HAP-1 (cell line): ENCODE measurements around the gene DOCK8.

Source experiments
- DNase-seq, 2 experiments: peaks; one replicate each; pipeline ENCODE4 v3.0.0-alpha.2; 2016 to 2020; ENCODE audit warnings: low spot score in 2 of 2
- H3K27me3 ChIP-seq: fragments of 250-450 bp; sonication (Bioruptor Pico); 2 replicates; pipeline ENCODE4 v1.5.1; 2020; ENCODE audit warnings: low read depth, mild to moderate bottlenecking, moderate library complexity
- H3K36me3 ChIP-seq: fragments of 250-450 bp; sonication (Bioruptor Pico); replicated peaks from 2 replicates; pipeline ENCODE4 v1.5.1; 2020; ENCODE audit warnings: mild to moderate bottlenecking
- H3K4me1 ChIP-seq: fragments of 250-450 bp; sonication (Bioruptor Pico); 2 replicates; pipeline ENCODE4 v1.5.1; 2020; ENCODE audit warnings: mild to moderate bottlenecking
- H3K4me3 ChIP-seq: fragments of 250-450 bp; sonication (Bioruptor Pico); 2 replicates; pipeline ENCODE4 v1.5.1; 2020; ENCODE audit warnings: mild to moderate bottlenecking, moderate library complexity
- H3K9me3 ChIP-seq: fragments of 250-450 bp; sonication (Bioruptor Pico); 2 replicates; pipeline ENCODE4 v1.5.1; 2020; ENCODE audit warnings: mild to moderate bottlenecking, moderate library complexity
- in situ Hi-C: fragments of 300-500 bp; cut with MboI; formaldehyde crosslinking; loops from 3 replicates; pipeline ENCODE4 v1.14.3; 2020; ENCODE audit warnings: low sequenced_read_pairs, inconsistent platforms, mixed read lengths

The DOCK8 gene

DNA sequence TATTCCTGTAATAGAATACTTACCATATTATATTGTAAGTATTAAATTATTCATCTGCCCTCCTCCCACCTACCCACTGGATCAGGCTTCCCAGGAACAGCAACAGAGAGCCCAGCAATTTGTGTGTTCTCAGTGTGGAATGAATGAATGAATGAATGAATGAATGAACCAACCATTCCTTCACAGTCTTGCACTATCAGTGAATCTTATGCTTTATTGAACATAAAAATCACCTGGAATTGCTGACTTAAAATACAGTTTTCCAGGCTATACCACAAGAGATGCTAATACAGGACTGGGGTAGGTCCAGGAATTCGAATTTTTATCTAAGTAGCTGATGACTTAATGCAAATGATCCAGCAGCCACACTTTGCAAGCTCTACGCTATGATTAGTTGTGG lies 51.6 kb downstream of the DOCK8 start:
- no peaks in the 10 kb centered on the region for H3K4me1 ChIP-seq
- peaks cover under 1% of the 10 kb centered on the region; the same call in 1 of the 2 replicates for H3K27me3 ChIP-seq
- in situ Hi-C loops: no loop called here

DNA sequence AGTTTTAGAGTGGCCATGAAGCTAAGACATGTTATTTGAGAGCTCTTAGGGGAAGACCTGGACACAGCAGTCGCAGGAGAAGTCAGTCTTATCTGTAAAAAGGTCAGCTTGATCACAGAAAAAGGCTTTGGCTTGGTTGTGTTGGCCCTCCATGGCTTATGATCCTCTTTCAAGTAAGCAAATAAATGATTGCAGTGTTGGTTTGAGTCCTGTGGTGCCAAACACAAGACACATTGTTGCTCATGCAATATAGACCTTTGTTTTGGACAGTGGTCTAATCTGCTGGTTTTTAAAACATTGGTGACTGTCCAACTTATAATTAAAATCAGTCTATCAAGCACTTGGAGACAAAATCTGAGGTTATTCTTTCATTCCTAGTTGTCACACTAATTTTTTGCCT lies 54.0 kb downstream of the DOCK8 start:
- Histone ChIP-seq H3K27me3 (no peaks in the 10 kb centered on the region), H3K9me3 (no peaks in the 10 kb centered on the region), H3K4me1 (no peaks in the 10 kb centered on the region), H3K36me3 (no peaks in the 10 kb centered on the region), H3K4me3 (no peak overlapping the region)
- DNase-seq: no peak
- in situ Hi-C loops: no loop called here

More for the DNA sequence above, 51.6 kb downstream of the DOCK8 start:
- no peak for DNase-seq
- Histone ChIP-seq H3K36me3 (no peaks in the 10 kb centered on the region), H3K4me3 (no peak overlapping the region), H3K9me3 (no peaks in the 10 kb centered on the region)

DNA sequence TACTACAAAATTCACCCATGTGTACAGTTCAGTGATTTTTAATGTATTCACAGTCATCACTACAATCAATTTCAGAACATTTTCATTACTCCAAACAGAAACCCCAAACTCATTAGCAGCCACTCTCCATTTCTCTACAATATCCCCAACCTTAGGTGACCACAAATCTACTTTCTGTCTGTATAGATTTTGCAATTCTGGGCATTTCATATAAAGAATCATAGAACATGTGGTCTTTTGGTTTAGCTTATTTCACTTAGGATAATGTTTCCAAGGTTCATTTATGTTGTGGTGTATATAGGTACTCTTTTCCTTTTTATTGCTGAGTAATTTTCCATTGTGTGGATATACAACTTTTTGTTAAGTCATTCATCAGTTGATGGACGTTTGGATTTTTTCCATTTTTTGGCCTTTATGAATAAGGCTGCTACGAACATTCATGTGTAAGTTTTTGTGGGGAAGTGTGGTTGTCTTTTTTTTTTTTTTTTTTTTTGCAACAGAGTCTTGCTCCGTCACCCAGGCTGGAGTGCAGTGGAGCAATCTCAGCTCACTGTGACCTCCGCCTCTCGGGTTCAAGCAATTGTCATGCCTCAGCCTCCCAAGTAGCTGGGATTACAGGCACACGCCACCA lies 54.5 kb downstream of the DOCK8 start:
- no peak overlapping the region for H3K4me3 ChIP-seq
- no peaks in the 10 kb centered on the region for H3K9me3 ChIP-seq
- H3K27me3 ChIP-seq: no peaks in the 10 kb centered on the region
- H3K36me3 ChIP-seq: no peaks in the 10 kb centered on the region
- in situ Hi-C loops: no loop called here
- no peak for DNase-seq
- no peaks in the 10 kb centered on the region for H3K4me1 ChIP-seq

DNA sequence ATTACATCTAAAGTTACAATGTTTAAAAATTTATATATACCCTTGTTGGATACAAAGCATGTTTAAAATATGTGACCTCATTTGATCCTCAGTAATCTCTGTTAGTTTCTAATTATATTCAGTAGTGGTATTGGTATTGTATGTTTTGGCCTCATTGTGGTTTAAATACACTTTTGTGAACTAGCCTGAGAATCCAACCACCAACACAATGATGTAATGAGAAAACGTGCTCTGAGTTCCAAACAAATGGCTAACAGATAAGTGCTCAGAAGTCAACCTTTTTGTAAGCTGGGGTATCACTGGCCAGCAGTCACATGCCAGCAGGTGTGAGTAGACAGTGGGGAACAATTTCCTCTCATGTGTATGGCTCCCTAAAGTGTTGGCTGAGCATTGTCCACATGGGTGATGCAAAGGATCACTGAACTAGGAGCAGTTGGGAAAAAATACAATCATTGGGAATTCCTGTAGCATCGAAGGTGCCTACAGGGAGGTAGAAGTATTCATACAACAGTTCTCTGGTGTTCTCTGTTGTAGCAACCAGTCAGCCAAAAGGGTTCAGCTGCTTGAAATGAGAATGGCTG lies 56.1 kb downstream of the DOCK8 start:
- DNase-seq: no peak
- Histone ChIP-seq H3K4me1 (no peaks in the 10 kb centered on the region), H3K9me3 (no peaks in the 10 kb centered on the region), H3K4me3 (no peak overlapping the region), H3K27me3 (no peaks in the 10 kb centered on the region), H3K36me3 (no peaks in the 10 kb centered on the region)
- in situ Hi-C loops: no loop called here

DNA sequence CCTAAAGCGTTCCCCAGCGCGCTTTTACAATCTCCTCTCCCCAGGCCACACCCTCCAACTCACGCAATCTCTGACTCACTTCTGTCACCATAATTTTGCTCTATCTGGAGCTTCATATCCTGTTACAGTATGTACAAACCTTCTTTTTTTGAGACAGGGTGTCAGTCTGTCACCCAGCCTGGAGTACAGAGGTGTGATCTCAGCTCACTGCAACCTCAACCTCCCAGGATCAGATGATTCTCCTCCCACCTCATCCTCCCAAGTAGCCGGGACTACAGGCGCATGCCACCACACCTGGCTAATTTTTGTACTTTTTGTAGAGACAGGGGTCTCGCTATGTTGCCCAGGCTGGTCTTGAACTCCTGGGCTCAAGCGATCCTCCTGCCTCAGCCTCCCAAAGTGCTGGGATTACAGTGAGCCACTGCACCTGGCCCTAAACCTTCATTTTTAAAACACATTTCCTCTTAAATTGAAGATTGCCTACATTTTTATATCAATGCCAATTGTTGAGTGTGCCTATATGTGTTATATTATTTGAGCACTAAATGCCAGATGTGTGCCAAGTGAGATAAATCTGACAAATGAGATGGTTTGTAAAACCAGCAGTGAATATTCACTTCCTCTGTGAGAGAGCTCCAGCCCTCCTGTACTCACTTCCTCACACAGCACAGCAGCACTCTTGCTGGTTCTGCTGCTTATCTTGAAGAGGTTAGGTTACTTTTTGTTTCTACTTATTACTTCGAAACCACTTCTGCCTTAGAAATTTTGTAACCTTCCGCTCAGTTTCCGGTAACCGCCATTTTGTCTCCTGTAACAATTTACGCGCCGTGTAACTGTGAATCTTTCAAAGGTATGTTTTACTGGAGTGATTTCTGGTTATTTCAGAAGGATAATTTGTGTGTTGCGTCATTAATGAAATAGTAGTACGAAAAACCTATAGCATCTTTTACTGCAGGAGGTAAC lies 57.9 kb downstream of the DOCK8 start:
- Histone ChIP-seq H3K36me3 (no peaks in the 10 kb centered on the region), H3K9me3 (no peaks in the 10 kb centered on the region), H3K27me3 (no peaks in the 10 kb centered on the region), H3K4me1 (no peaks in the 10 kb centered on the region), H3K4me3 (no peak overlapping the region)
- in situ Hi-C loops: no loop called here
- no peak for DNase-seq

DNA sequence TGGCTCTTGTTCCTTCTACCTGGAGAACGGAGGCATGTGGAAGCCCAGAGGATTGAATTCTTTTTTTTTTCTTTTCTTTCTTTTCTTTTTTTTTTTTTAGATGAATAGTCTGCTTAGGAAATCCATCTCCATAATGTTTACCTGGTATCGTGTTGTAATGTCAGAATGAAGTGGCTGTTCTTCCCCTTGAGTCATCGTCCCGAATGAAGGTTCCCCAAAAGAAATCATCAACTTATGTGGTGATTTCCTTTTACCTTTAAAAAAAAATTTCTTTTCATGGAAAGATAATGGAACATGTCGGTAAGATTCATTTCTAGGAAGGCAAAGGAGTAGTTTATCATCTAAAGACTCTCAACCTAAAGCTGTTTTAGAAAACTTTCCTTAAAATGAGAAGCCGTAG lies 59.7 kb downstream of the DOCK8 start:
- Histone ChIP-seq H3K4me1 (no peaks in the 10 kb centered on the region), H3K36me3 (no peaks in the 10 kb centered on the region), H3K9me3 (no peaks in the 10 kb centered on the region), H3K4me3 (no peak overlapping the region), H3K27me3 (no peaks in the 10 kb centered on the region)
- in situ Hi-C loops: no loop called here
- DNase-seq: no peak

DNA sequence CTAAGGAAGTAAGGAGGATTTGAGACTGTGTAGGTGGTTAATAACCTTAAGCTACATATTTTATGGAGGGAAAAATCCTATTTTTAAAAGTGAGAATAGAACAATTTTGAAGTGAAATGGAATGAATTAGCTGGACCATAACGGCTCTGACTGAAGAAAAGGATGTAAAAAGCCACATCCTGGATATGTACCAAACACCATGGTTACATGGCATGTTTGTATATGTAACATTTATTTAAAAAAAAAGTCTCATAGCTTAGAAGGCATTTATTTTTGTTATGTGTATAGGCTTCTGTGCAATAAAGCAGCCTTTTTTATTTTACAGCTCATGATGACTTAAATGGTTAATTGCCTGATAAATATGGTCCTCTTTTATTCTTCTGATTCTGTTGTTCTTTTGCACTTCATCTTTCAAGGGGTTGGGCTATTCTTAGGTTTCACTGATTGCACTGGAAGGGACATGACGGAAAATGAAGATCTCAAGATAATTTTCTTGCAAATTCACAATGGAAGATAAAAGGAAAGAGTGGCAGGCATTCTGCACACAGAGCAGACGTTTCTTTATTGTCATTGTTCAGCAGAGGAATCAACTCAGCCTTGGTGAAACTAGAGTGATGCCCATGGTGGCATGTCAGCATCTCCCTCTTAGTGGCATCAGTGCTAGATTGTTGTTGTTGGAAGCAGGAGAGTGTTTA lies 63.1 kb downstream of the DOCK8 start:
- Histone ChIP-seq H3K27me3 (no peaks in the 10 kb centered on the region), H3K4me3 (no peak overlapping the region), H3K4me1 (no peaks in the 10 kb centered on the region), H3K9me3 (no peaks in the 10 kb centered on the region), H3K36me3 (no peaks in the 10 kb centered on the region)
- in situ Hi-C loops: no loop called here
- no peak for DNase-seq

DNA sequence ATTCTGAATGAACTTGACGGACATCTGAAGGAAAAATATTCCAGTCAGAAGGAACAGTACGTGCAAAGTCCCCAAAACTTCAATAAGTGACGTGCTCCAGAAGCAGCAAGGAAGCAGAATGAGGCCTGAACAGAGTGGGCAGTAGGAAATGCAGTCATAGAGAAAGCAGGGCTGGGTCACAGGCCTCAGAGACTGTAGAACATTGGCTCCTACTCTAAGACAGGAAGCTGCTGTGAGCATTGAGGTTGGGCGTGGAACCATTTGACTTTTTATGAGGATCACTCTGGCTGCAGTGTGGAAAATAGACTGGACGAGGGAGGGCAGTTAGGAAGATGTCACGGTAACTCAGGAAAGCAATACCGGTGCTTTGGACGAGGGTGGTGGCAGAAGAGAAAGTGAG lies 64.0 kb downstream of the DOCK8 start:
- in situ Hi-C loops: no loop called here
- no peaks in the 10 kb centered on the region for H3K36me3 ChIP-seq
- no peak for DNase-seq
- H3K9me3 ChIP-seq: no peaks in the 10 kb centered on the region
- no peaks in the 10 kb centered on the region for H3K27me3 ChIP-seq
- H3K4me1 ChIP-seq: no peaks in the 10 kb centered on the region
- H3K4me3 ChIP-seq: no peak overlapping the region

DNA sequence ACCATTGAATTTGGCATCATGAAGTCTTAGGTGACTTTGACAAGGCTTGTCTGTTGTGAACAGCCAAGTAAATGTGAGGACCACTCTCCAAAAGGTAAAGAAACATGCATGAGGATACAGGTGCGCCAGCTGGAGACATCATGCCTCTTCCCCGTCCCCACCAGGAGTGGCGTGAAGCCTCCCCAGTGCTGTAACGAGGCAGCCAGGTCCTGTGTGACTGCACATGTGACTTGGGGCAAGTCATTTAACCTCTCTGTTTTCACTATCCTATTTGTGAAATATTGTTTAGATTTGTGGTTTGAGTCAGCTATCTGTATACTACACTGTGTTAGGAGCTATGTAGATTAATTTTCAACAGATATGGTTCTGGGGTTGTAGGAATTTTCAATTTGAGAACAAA lies 65.0 kb downstream of the DOCK8 start:
- H3K9me3 ChIP-seq: no peaks in the 10 kb centered on the region
- no peak for DNase-seq
- no peak overlapping the region for H3K4me3 ChIP-seq
- in situ Hi-C loops: no loop called here
- no peaks in the 10 kb centered on the region for H3K4me1 ChIP-seq
- H3K36me3 ChIP-seq: no peaks in the 10 kb centered on the region
- no peaks in the 10 kb centered on the region for H3K27me3 ChIP-seq

DNA sequence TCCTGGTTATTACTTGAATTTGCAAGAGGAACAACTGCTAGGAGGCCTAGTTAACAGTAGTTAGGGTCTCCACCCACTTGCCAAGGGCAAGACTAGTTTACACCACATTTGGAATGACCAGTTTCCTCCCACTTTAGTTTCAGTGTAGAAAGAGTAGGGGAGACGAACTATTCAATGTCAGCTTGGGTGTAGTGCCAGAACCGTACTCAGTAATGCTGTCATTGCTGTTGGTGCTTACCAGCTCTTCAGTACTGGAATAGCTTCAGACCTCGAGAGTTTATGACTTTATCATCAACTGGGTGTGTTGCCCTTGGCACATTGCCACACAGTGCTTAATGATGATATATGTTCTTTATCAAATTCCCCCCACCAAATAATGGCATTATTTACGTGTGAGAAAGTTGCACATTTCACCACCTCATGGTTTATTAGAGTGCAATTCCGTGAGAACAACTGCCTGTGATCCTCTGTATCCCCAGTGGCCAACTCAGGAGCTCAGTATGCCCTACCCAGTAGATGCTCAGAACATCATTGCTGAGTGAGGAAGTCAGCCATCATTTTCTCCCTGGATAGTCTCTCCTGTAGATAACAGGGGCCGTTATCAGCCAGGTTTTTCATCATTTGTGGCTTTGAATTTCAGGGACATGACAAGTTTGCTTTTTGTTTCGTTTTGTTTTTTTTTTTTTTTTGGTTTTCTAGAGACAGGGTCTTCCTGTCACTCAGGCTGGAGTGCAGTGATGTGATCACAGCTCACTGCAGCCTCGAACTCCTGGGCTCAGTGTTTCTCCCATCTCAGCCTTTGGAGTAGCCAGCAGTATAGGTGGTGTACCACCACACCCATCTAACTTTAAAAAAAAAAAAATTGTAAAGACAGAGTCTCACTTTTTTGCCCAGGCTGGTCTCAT lies 67.3 kb downstream of the DOCK8 start:
- Histone ChIP-seq H3K27me3 (no peaks in the 10 kb centered on the region), H3K4me3 (no peak overlapping the region), H3K4me1 (no peaks in the 10 kb centered on the region), H3K36me3 (no peaks in the 10 kb centered on the region), H3K9me3 (no peaks in the 10 kb centered on the region)
- in situ Hi-C loops: no loop called here
- DNase-seq: no peak

DNA sequence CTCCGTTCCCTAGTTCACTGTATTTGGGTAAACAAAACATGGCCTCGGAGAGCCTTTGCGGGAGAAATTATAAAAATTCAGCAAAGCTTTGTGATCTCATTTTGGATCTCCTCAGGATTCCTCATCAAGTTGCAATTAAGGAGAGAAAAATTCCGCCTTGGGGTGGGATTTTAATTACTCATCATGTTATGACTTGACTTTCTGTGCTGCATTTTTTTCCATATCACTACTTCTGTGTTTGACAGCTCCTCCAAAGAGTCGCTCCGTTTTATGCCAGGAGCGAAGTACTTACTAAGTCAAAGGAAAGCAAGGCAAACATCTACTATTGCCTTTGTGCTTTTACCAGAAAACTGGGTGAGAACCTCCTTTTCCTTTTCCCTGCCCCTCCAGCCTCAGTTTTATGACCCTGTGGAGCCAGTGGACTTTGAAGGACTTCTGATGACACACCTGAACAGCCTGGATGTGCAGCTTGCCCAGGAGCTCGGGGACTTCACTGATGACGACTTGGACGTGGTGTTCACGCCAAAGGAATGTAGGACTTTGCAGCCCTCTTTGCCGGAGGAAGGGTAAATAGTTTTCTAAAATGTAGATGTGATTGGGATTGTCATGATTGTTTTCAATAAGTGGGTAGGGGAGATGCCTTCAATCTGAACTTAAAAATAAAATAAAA lies 71.5 kb downstream of the DOCK8 start:
- no peaks in the 10 kb centered on the region for H3K4me1 ChIP-seq
- in situ Hi-C loops: no loop called here
- no peaks in the 10 kb centered on the region for H3K9me3 ChIP-seq
- H3K4me3 ChIP-seq: no peak overlapping the region
- no peaks in the 10 kb centered on the region for H3K27me3 ChIP-seq
- H3K36me3 ChIP-seq: no peaks in the 10 kb centered on the region
- no peak for DNase-seq

DNA sequence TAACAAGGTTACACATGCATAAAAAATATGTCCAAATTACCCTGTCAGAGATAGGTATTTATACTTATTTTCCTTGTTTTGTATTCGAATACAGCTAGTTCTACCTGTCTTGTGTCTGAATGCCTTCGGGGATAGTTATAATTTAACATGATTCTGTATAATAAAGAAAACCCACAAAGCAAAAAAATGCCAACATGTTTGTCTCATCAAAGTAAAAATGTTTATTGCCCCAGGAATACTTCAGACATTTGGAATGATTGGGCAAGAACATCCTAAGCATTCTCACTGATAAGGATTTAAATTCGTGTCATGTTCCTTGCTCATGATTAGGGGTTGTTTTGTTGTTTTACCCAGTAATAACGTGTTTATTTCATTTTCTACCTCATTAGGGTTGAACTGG lies 74.5 kb downstream of the DOCK8 start:
- Histone ChIP-seq H3K9me3 (no peaks in the 10 kb centered on the region), H3K36me3 (no peaks in the 10 kb centered on the region), H3K4me1 (no peaks in the 10 kb centered on the region), H3K27me3 (no peaks in the 10 kb centered on the region), H3K4me3 (no peak overlapping the region)
- no peak for DNase-seq
- in situ Hi-C loops: no loop called here

DNA sequence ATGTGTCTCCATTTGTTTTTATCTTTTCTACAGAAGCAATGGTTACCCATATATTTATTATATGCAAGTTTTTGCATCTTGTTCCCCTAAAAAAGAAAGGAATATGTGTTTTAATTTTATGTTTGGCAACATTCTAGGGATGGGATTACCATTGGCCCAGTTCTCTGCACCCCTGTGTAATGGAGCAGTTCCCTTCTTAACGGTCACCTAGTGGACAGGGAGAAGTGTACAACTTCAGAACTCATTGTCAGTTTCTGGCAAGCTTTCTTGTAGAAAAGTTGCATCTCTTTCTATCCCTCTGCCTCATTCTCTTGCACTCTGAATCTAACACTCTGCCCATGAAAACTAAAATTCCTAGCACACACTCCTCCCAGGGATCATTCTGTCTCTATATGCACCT lies 78.2 kb downstream of the DOCK8 start:
- Histone ChIP-seq H3K36me3 (no peaks in the 10 kb centered on the region), H3K4me3 (no peak overlapping the region), H3K9me3 (no peaks in the 10 kb centered on the region), H3K4me1 (no peaks in the 10 kb centered on the region), H3K27me3 (no peaks in the 10 kb centered on the region)
- DNase-seq: no peak
- in situ Hi-C loops: no loop called here
